Stimulated activated memory B cell treated with anti-CD40 and anti-IgM and Interleukin-4, amounts not matched to agents 10 μg/mL and 1 μg/mL and 100 μg/mL, for 72 hours (primary cell): ENCODE measurements around the gene OAS1.
"Not testable (repeated sequence)": the region's sequence is repeated elsewhere in the genome, so short reads cannot be mapped to it uniquely, and the experiment has no call there.

ENCODE experiments used
- ATAC-seq: fragments of 150-1000 bp; cut with Tn5 transposase; 2 replicates; pipeline ENCODE4 v1.10.0; 2021
- H3K27ac Mint-ChIP-seq: one replicate; pipeline ENCODE4 v1.8.0; 2022; ENCODE audit warnings: mild to moderate bottlenecking, mixed read lengths
- H3K27me3 Mint-ChIP-seq: one replicate; pipeline ENCODE4 v1.8.0; 2022; ENCODE audit warnings: mixed read lengths
- H3K36me3 Mint-ChIP-seq: one replicate; pipeline ENCODE4 v1.8.0; 2022; ENCODE audit warnings: mixed read lengths
- H3K4me1 Mint-ChIP-seq: one replicate; pipeline ENCODE4 v1.8.0; 2022; ENCODE audit warnings: mixed read lengths
- H3K4me3 Mint-ChIP-seq: one replicate; pipeline ENCODE4 v1.8.0; 2022; ENCODE audit warnings: mild to moderate bottlenecking, moderate library complexity, mixed read lengths
- H3K9me3 Mint-ChIP-seq: one replicate; pipeline ENCODE4 v1.8.0; 2022; ENCODE audit warnings: mixed read lengths

Gene OAS1

GRCh38 chr12:112913888-112914287, 7.1 kb downstream of the OAS1 start:
- H3K9me3 Mint-ChIP-seq = peaks cover 14% of the 10 kb centered on the region
- H3K36me3 Mint-ChIP-seq = peaks cover 78% of the 10 kb centered on the region
- ATAC-seq, H3K27ac Mint-ChIP-seq, H3K27me3 Mint-ChIP-seq, H3K4me3 Mint-ChIP-seq: not testable (repeated sequence)
- H3K4me1 Mint-ChIP-seq = peaks cover 35% of the 10 kb centered on the region

GRCh38 chr12:112916270-112916669, 9.5 kb downstream of the OAS1 start:
- peaks cover 14% of the 10 kb centered on the region for H3K4me1 Mint-ChIP-seq
- ATAC-seq = no peak
- H3K27me3 Mint-ChIP-seq = no peaks in the 10 kb centered on the region
- H3K9me3 Mint-ChIP-seq = peaks cover 14% of the 10 kb centered on the region
- peak overlapping the region; percentile 33 for H3K27ac Mint-ChIP-seq
- H3K36me3 Mint-ChIP-seq = peaks cover 81% of the 10 kb centered on the region
- H3K4me3 Mint-ChIP-seq = no peak overlapping the region

DNA sequence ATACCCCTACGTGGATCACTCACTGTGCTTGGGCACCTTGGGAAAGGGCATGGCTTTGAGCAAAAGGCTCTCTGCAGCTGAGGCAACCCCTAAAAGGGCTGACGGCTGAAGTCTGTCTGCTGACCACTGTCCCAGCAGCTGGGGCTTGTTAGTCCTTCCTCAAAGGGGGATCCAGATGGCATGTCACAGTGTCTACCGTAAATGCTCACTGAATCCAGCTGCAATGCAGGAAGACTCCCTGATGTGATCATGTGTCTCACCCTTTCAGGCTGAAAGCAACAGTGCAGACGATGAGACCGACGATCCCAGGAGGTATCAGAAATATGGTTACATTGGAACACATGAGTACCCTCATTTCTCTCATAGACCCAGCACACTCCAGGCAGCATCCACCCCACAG, 12.4 kb downstream of the OAS1 start:
- Mint-ChIP-seq H3K4me3 (no peak overlapping the region), H3K4me1 (peaks cover 18% of the 10 kb centered on the region), H3K36me3 (peaks cover 73% of the 10 kb centered on the region)

GRCh38 chr12:112924986-112925385, 18.2 kb downstream of the OAS1 start:
- Mint-ChIP-seq H3K27me3 (no peaks in the 10 kb centered on the region), H3K27ac (peak overlapping the region; percentile 89), H3K4me3 (no peak overlapping the region), H3K36me3 (peaks cover 28% of the 10 kb centered on the region), H3K4me1 (peaks cover 41% of the 10 kb centered on the region), H3K9me3 (no peaks in the 10 kb centered on the region)
- ATAC-seq = peak; percentile 72

More for the DNA sequence above, 12.4 kb downstream of the OAS1 start:
- H3K27ac Mint-ChIP-seq = no peak overlapping the region
- peaks cover 5% of the 10 kb centered on the region for H3K9me3 Mint-ChIP-seq
- H3K27me3 Mint-ChIP-seq = no peaks in the 10 kb centered on the region
- no peak for ATAC-seq

- Mint-ChIP-seq H3K4me1 (peaks cover 41% of the 10 kb centered on the region), H3K27ac (peak overlapping the region; percentile 89), H3K4me3 (peak overlapping the region; percentile 5), H3K36me3 (peaks cover 26% of the 10 kb centered on the region)
- not testable (repeated sequence) for H3K9me3 Mint-ChIP-seq, ATAC-seq, H3K27me3 Mint-ChIP-seq
Observed at GRCh38 chr12:112926416-112927033, 19.8 kb downstream of the OAS1 start.

- Mint-ChIP-seq H3K36me3 (peaks cover 18% of the 10 kb centered on the region), H3K27me3 (no peaks in the 10 kb centered on the region), H3K4me3 (no peak overlapping the region), H3K4me1 (peaks cover 41% of the 10 kb centered on the region), H3K9me3 (no peaks in the 10 kb centered on the region), H3K27ac (peak overlapping the region; percentile 89)
- no peak for ATAC-seq
Observed at GRCh38 chr12:112927475-112927874, 20.7 kb downstream of the OAS1 start.

GRCh38 chr12:112927925-112928324, 21.2 kb downstream of the OAS1 start:
- Mint-ChIP-seq H3K4me3 (no peak overlapping the region), H3K9me3 (no peaks in the 10 kb centered on the region), H3K4me1 (peaks cover 41% of the 10 kb centered on the region), H3K27ac (no peak overlapping the region), H3K27me3 (no peaks in the 10 kb centered on the region), H3K36me3 (peaks cover 14% of the 10 kb centered on the region)
- no peak for ATAC-seq

DNA sequence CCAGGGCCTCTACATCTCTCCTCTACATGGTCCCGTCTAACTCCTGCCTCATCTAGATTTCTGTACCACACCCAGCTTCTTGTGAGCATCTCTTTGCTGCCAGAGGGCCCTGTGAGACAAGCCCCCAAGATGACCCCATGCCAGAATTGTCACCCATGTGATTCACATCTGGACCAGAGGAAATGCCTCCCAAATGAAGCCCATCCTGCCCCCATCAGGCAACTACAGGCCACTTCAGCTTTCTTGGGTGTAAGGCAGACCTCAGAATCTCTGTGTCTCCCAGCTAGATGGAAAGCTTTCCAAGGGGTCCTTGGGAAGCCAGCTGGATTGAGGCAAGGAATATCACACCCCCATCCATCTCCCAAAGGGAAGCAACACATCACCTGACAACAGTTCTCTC, 22.2 kb downstream of the OAS1 start:
- ATAC-seq = no peak
- no peaks in the 10 kb centered on the region for H3K27me3 Mint-ChIP-seq
- H3K4me3 Mint-ChIP-seq = no peak overlapping the region
- H3K9me3 Mint-ChIP-seq = no peaks in the 10 kb centered on the region
- H3K27ac Mint-ChIP-seq = peak overlapping the region; percentile 40
- peaks cover 34% of the 10 kb centered on the region for H3K4me1 Mint-ChIP-seq
- peaks cover 8% of the 10 kb centered on the region for H3K36me3 Mint-ChIP-seq

DNA sequence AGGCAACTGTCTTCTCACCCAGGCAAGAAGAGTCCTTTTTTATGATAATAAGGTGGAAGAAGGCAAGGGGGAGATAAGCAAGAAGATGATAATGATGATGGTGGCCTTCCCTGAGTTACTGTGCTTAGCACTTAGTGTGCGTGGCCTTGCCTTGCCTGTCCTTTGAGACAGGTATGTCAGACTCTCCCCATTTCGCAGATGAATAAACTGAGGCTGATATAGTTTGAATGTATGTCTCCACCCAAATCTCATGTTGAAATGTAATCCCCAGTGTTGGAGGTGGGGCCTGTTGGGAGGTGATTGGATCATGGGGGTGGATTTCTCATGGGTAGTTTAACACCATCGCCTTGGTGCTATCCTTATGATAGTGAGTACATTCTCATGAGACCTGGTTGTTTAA, 23.0 kb downstream of the OAS1 start:
- no peaks in the 10 kb centered on the region for H3K27me3 Mint-ChIP-seq
- peaks cover 7% of the 10 kb centered on the region for H3K36me3 Mint-ChIP-seq
- peak overlapping the region; percentile 40 for H3K27ac Mint-ChIP-seq
- peaks cover 31% of the 10 kb centered on the region for H3K4me1 Mint-ChIP-seq
- H3K4me3 Mint-ChIP-seq = no peak overlapping the region
- ATAC-seq = no peak
- no peaks in the 10 kb centered on the region for H3K9me3 Mint-ChIP-seq

GRCh38 chr12:112930350-112930749, 23.6 kb downstream of the OAS1 start:
- H3K9me3 Mint-ChIP-seq = no peaks in the 10 kb centered on the region
- no peak for ATAC-seq
- no peaks in the 10 kb centered on the region for H3K27me3 Mint-ChIP-seq
- H3K4me3 Mint-ChIP-seq = no peak overlapping the region
- peaks cover 25% of the 10 kb centered on the region for H3K4me1 Mint-ChIP-seq
- H3K27ac Mint-ChIP-seq = peak overlapping the region; percentile 40
- H3K36me3 Mint-ChIP-seq = peaks cover 7% of the 10 kb centered on the region

DNA sequence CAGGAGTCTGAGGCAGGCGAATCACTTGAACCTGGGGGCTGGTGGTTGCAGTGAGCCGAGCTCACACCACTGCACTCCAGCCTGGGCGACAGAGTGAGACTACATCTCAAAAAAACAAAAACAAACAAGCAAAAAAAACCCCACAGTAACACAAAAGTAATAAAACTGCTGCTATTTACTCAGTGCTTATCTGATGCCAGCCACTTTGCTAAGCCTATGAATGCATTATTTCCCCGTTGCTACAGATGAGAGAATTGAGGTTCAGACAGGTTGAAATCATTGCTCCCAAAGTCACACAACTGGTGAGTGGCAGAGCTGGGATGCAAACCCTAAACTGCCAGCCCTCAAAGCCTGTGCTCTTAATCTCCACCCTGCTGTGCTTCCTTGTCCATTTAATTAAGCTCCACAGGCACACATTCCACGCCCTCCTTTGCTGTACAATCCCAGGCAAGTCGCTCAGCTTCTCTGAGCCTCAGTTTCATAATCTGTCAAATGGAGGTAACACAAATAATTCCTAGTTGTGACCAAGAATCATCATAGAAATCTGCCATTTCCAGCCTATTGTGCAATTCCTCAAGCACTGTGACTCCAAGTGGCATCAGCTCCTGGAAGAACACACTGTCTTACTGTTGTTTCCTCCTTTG, 25.8 kb downstream of the OAS1 start:
- Mint-ChIP-seq H3K4me3 (no peak overlapping the region), H3K4me1 (peaks cover 6% of the 10 kb centered on the region), H3K27ac (peak overlapping the region; percentile 3), H3K9me3 (no peaks in the 10 kb centered on the region), H3K36me3 (peaks cover 7% of the 10 kb centered on the region), H3K27me3 (no peaks in the 10 kb centered on the region)
- ATAC-seq = no peak

- Mint-ChIP-seq H3K36me3 (peaks cover 7% of the 10 kb centered on the region), H3K4me1 (peaks cover 6% of the 10 kb centered on the region), H3K27ac (no peak overlapping the region), H3K27me3 (no peaks in the 10 kb centered on the region), H3K4me3 (no peak overlapping the region), H3K9me3 (no peaks in the 10 kb centered on the region)
- no peak for ATAC-seq
Observed at GRCh38 chr12:112933129-112933505, 26.4 kb downstream of the OAS1 start.

DNA sequence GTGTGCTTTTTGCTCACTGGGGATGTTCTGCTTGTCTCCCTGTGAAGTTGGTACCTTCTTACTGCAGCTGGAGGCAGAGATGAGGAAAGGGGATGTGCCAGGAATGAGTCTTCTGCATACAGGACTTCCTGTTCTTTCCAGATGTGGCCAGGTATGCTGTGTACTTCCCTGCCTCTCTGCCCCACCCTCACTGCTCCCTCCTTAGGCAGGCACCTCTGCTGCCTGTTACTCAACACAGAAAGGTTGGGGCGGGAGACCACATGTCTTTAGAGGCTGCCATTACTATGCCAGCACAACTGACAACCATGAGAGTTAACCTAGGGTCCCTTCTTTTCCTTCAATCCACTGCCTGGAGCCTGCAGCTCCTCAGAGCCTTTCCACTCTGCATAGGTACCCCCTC, 29.5 kb downstream of the OAS1 start:
- no peak overlapping the region for H3K4me3 Mint-ChIP-seq
- H3K27me3 Mint-ChIP-seq = no peaks in the 10 kb centered on the region
- H3K36me3 Mint-ChIP-seq = no peaks in the 10 kb centered on the region
- peaks cover 18% of the 10 kb centered on the region for H3K4me1 Mint-ChIP-seq
- H3K27ac Mint-ChIP-seq = no peak overlapping the region
- no peak for ATAC-seq
- H3K9me3 Mint-ChIP-seq = no peaks in the 10 kb centered on the region

DNA sequence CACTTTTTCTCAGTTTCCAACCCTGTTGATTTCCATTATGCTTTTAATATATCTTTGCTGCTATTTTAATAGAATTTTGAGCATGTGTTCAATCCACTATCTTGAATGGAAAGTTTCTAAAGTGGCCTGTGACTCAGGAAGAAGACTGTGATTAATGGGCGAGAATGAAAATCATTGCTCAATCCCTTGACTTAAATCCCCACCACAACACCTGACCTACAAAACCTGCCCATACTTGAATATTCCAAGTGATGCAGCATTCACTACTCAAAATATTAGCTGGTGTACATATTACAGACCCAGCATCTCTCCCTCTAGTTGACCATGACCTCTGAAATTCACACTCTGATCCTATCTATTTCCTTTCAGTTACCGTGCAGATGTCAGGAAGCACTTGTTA, 30.2 kb downstream of the OAS1 start:
- no peak for ATAC-seq
- Mint-ChIP-seq H3K27me3 (no peaks in the 10 kb centered on the region), H3K4me1 (peaks cover 18% of the 10 kb centered on the region), H3K36me3 (no peaks in the 10 kb centered on the region), H3K27ac (peak overlapping the region; percentile 9), H3K4me3 (peak overlapping the region; percentile 2), H3K9me3 (no peaks in the 10 kb centered on the region)

GRCh38 chr12:112937741-112938719, 31.3 kb downstream of the OAS1 start, which contains the start of gene OAS3:
OAS3 (plus strand) TSS chr12:112938474; CDS start chr12:112938531, 57 bp downstream.
- Mint-ChIP-seq H3K4me1 (peaks cover 18% of the 10 kb centered on the region), H3K36me3 (no peaks in the 10 kb centered on the region), H3K27me3 (no peaks in the 10 kb centered on the region), H3K9me3 (no peaks in the 10 kb centered on the region), H3K4me3 (peak within 1 kb of the TSS; percentile 78), H3K27ac (peak within 1 kb of the TSS; percentile 71)
- ATAC-seq = peak; percentile 78
